Heart left ventricle (tissue), 13 donors: Measurements from ENCODE around the gene AZIN2.

Experiments used
- CTCF ChIP-seq, 12 donors: fragments of 200-600 bp; sonication (generic) in 4 of 12; IDR thresholded peaks; one replicate each; pipeline versions ENCODE4 v1.5.0 to v1.8.0; 2018 to 2022; ENCODE audit warnings: antibody characterized with exemption in 12 of 12, mild to moderate bottlenecking in 5 of 12
- POLR2A ChIP-seq, 2 donors: fragments of 450-650 bp; IDR thresholded peaks; one replicate each; pipeline ENCODE4 v1.6.1; 2017; ENCODE audit warnings: antibody characterized with exemption in 2 of 2, mild to moderate bottlenecking in 2 of 2, moderate library complexity in 2 of 2
- donor health status: ischemic (EF 13 %, LVEDD 7.1; RV severe dilation, severe dysfunction).
- donor health status: DM: no; HTN: yes; CAD: no.
- donor health status: DM: no; HTN: no; CAD: no.
- donor health status: ischemic (EF 25% LVEDD 6.9; RV normal size, moderate dysfunction).
- donor health status: ischemic (EF 25% LVEDD 5.7; RV mildly dilated, moderate dysfunction).
- donor health status: ischemic (EF 35%, LVEDD 5.7; RV mildly dilated, moderate dysfunction).
- donor health status: nonischemic (EF 11% LVEDD 7.7; RV severe dilation, severe dysfunction).
- donor health status: DM: yes; HTN: yes; CAD: no.
- donor health status: PGD.
- donor health status: ischemic (EF 29% LVEDD 5.4; RV normal size, mild dysfunction).
- donor health status: nonischemic (EF 23%, LVEDD 6.1; RV moderate dilation, normal function).

GRCh38 chr1:33149453-33150190 lies 68.7 kb downstream of the AZIN2 start:
- TF ChIP-seq CTCF (IDR thresholded peaks at IDR 0.05) (no peak), POLR2A (IDR thresholded peaks at IDR 0.05) (no peak)
